AG04450 (cell line): ENCODE data around the gene EPB42. TPM values are rescaled to one million over a fixed set of nuclear protein-coding genes. Genes with fewer than 3 reads are reported as not detected.
"Not testable (repeated sequence)": the region's sequence is repeated elsewhere in the genome, so short reads cannot be mapped to it uniquely, and the experiment has no call there.

Experiments used
- CTCF ChIA-PET: fragments of 300-600, 350-600 bp; formaldehyde crosslinking; extraction: SDS; loops from one replicate; lab custom pipeline; 2022; ENCODE audit warnings: antibody characterized with exemption, inconsistent platforms; lab: Charles Lee
- POLR2A ChIA-PET: fragments of 350-600 bp; formaldehyde crosslinking; extraction: SDS; loops from one replicate; lab custom pipeline; 2021; ENCODE audit warnings: antibody characterized with exemption, inconsistent platforms; lab: Yijun Ruan, JAX
- DNase-seq: peaks from one replicate; pipeline ENCODE4 v3.0.0-alpha.2; 2011; ENCODE audit warnings: low read depth, low spot score
- H3K27ac ChIP-seq: one replicate; pipeline ENCODE4 v1.5.1; 2012; ENCODE audit warnings: low read depth, low read length, control low read depth
- H3K27me3 ChIP-seq: one replicate; pipeline ENCODE4 v1.6.0; 2012; ENCODE audit warnings: low read length; ENCODE audit not compliant: control insufficient read depth, insufficient read depth
- H3K4me3 ChIP-seq: 2 replicates; pipeline ENCODE4 v1.5.1; 2011; ENCODE audit warnings: mild to moderate bottlenecking, low read depth, low read length, control low read depth
- H3K9me3 ChIP-seq: 2 replicates; pipeline ENCODE4 v1.5.1; 2012; ENCODE audit warnings: low read length; ENCODE audit not compliant: control insufficient read depth, insufficient read depth
- polyA plus RNA-seq: library from polyadenylated mRNA; depleted of rRNA; stranded (reverse); fragments of >200 nt; gene quantifications from 2 replicates; pipeline ENCODE4 v1.2.3, GENCODE V29; 2011
- TF ChIP-seq, protein P1 (sequence below): IDR thresholded peaks from 2 replicates; pipeline ENCODE4 v1.5.1; 2011; ENCODE audit warnings: low read depth, low read length, control low read depth, inconsistent platforms

Gene EPB42
- polyA plus RNA-seq, 1 experiment, result not detected

DNA sequence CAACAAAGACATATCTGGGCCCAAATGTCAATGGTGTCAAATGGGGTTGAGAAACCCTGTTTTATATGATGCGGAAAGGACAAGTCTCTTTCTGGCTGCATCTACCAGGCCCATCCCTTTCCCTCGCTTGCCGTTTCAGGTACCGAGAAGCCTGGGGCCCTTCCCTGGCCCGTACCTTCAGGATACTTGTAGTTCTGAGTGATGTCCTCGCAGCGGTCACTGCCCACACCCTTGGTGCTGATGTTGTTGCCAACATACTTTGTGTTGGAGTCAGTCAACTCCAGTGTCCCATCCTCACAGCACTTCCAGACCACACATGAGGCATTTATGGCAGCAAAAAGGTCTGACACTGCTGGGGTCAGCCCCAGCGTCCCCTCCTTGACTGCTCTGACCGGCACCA, 13.8 kb downstream of the EPB42 start:
- Histone ChIP-seq H3K9me3 (no peaks in the 10 kb centered on the region), H3K27me3 (peaks cover 54% of the 10 kb centered on the region), H3K4me3 (no peak overlapping the region), H3K27ac (no peak overlapping the region)
- POLR2A ChIA-PET, result no interaction called here
- CTCF ChIA-PET, result interaction anchor here (1.1 kb wide), 1 partner anchor 78 kb away, joined by 6 read pairs; no protein-coding TSS in a partner anchor
- TF ChIP-seq, protein P1, sequence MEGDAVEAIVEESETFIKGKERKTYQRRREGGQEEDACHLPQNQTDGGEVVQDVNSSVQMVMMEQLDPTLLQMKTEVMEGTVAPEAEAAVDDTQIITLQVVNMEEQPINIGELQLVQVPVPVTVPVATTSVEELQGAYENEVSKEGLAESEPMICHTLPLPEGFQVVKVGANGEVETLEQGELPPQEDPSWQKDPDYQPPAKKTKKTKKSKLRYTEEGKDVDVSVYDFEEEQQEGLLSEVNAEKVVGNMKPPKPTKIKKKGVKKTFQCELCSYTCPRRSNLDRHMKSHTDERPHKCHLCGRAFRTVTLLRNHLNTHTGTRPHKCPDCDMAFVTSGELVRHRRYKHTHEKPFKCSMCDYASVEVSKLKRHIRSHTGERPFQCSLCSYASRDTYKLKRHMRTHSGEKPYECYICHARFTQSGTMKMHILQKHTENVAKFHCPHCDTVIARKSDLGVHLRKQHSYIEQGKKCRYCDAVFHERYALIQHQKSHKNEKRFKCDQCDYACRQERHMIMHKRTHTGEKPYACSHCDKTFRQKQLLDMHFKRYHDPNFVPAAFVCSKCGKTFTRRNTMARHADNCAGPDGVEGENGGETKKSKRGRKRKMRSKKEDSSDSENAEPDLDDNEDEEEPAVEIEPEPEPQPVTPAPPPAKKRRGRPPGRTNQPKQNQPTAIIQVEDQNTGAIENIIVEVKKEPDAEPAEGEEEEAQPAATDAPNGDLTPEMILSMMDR, result no peak
- no peak for DNase-seq

DNA sequence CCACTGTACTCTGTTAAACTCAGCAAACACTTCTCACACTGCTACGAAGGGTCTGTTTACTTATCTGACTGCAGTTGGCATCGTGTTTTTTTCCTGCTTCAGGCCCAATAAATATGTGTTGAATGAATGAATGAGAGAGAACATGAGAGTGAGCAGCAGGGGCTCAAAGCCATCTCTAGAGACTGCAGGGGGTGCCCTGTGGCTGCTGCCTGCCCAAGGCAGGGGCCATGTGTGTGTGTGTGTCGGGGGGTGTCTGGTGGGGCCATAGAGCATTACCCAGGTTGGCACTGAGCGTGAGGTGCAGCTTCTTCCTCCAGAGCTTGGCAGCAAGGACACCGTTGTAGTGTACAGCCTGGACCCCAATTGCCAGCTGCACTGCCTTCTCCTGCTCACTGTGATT, 14.8 kb downstream of the EPB42 start:
- no peak overlapping the region for H3K4me3 ChIP-seq
- ChIA-PET POLR2A (no interaction called here), CTCF (no interaction called here)
- peaks cover 53% of the 10 kb centered on the region for H3K27me3 ChIP-seq
- TF ChIP-seq, protein P1, result no peak
- no peak overlapping the region for H3K27ac ChIP-seq
- no peak for DNase-seq
- no peaks in the 10 kb centered on the region for H3K9me3 ChIP-seq

DNA sequence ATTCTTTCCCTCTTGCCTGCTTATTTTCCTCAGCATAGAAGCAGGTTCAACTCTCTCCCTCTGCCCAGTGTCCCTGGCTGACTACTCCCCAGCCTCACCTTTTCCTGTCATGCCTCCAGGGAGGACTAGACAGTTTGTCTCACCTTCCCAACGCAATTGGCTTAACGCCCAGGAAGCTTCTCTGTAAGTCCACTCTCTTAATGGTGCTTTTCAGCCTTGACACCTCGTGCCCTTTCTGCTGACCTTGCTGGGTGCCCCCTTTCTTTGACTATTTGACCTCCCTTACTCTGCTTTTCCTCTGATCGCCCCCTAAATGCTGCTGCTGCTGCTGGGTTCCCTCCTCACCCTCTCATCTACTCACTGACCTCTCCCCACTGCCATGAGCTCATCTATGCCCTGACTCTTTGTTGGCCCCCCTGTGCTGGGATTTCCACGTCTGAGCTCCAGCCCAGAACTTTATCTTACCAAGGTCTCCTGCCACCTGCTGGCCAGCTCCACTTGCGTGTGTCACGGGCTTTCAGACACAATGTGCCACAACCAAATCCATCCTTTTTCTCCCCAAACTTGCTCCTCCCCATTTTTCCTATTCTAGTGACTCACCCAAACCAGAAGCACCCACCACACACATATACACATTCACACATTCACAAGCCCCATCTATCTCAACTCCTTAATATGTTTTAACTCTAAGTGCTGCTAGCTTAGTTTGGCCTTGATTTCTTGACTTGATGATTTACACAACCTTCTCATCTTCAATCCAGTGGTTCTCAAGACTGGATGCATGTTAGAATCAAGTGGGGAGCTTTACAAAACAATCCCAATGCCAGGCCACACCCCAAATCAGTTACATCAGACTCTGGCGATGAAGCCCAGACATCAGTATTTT, 16.6 kb downstream of the EPB42 start:
- no peak overlapping the region for H3K4me3 ChIP-seq
- H3K27me3 ChIP-seq, result peaks cover 37% of the 10 kb centered on the region
- H3K27ac ChIP-seq, result no peak overlapping the region
- TF ChIP-seq, protein P1, result peak; percentile 72
- H3K9me3 ChIP-seq, result no peaks in the 10 kb centered on the region
- POLR2A ChIA-PET, result interaction anchor here (0.6 kb wide), 1 partner anchor 10 kb away, joined by 3 read pairs; no protein-coding TSS in a partner anchor
- CTCF ChIA-PET, result interaction anchor here (0.6 to 3.3 kb wide), 20 partner anchors 9 to 152 kb away, joined by 3 to 25 read pairs (median 4); partner anchors contain the start of gene CCNDBP1
- DNase-seq, result peak; percentile 37

DNA sequence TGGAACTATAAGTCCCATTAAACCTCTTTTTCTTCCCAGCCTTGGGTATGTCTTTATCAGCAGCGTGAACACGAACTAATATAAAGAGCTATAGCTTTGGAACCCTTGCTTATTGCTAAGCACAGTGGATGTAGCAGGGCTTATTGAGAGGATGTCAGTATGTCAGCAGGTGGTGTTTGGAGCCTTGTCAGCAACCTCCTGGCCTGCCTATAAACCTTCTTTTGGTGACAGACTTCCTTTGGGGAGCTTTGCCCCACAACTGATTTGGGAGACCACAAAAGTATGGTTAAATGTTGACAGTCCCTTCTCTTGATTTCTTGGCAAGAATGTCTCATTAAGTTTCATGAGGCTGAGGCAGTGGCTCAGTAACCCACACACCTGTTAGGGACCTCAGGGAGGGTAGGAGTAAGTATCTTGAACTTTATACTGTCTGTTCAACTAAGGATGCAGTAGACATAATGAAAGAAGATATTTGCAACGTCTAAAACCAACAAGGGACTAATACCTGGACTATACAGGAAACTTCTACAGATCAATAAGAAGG, 20.8 kb downstream of the EPB42 start:
- Histone ChIP-seq H3K27me3 (peaks cover 6% of the 10 kb centered on the region), H3K27ac (no peak overlapping the region), H3K9me3 (peaks cover 5% of the 10 kb centered on the region; the same call in 1 of the 2 replicates), H3K4me3 (no peak overlapping the region)
- TF ChIP-seq, protein P1, result no peak
- POLR2A ChIA-PET, result no interaction called here
- DNase-seq, result no peak
- CTCF ChIA-PET, result no interaction called here

DNA sequence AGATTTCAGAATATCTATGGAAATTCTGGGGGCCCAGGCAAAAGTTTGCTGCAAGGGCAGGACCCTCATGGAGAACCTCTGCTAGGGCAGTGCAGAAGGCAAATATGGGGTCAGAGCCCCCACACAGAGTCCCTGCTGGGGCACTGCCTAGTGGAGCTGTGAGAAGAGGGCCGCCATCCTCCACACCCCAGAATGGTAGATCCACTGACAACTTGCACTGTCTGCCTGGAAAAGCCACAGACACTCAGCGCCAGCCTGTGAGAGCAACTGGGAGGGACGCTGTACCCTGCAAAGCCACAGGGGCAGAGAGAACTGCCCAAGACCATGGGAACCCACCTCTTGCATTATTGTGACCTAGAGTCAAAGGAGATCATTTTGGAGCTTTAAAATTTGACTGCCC, 21.8 kb downstream of the EPB42 start:
- TF ChIP-seq, protein P1, result no peak

DNA sequence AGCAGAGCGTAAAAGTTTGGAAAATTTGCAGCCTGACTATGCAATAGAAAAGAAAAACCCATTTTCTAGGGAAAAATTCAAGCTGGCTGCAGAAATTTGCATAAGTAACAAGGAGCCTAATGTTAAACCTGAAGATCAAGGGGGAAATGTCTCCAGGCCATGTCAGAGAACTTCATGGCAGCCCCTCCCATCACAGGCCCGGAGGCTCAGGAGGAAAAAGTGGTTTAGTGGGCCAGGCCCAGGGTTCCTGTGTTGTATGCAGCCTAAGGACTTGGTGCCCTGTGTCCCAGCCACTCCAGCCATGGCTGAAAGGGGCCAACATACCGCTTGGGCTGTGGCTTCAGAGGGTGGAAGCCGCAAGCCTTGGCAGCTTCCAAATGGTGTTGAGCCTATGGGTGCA, 22.3 kb downstream of the EPB42 start:
- H3K4me3 ChIP-seq, CTCF ChIA-PET, DNase-seq, H3K27me3 ChIP-seq, H3K9me3 ChIP-seq, POLR2A ChIA-PET, H3K27ac ChIP-seq: not testable (repeated sequence)

More for the DNA sequence above, 21.8 kb downstream of the EPB42 start:
- CTCF ChIA-PET, result no interaction called here
- H3K9me3 ChIP-seq, result peaks cover 5% of the 10 kb centered on the region; the same call in 1 of the 2 replicates
- no peak for DNase-seq
- H3K4me3 ChIP-seq, result no peak overlapping the region
- peaks cover 6% of the 10 kb centered on the region for H3K27me3 ChIP-seq
- POLR2A ChIA-PET, result no interaction called here
- no peak overlapping the region for H3K27ac ChIP-seq

DNA sequence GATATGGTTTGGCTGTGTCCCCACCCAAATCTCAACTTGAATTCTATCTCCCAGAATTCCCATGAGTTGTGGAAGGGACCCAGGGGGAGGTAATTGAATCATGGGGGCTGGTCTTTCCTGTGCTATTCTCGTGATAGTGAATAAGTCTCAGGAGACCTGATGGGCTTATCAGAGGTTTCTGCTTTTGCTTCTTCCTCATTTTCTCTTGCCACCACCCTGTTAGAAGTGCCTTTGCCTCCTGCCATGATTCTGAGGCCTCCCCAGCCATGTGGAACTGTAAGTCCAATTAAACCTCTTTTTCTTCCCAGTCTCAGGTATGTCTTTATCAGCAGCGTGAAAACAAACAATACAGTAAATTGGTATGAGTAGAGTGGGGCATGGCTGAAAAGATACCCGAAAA, 23.0 kb downstream of the EPB42 start:
- H3K9me3 ChIP-seq, H3K27ac ChIP-seq, H3K27me3 ChIP-seq, DNase-seq, POLR2A ChIA-PET, H3K4me3 ChIP-seq: not testable (repeated sequence)
- CTCF ChIA-PET, result interaction anchor here (1.2 kb wide), 1 partner anchor 87 kb away, joined by 3 read pairs; no protein-coding TSS in a partner anchor
